GM23338 (cell line): ENCODE measurements around the gene GPR135. TPM values are rescaled to one million over a fixed set of nuclear protein-coding genes. Genes with fewer than 3 reads are reported as not detected.

Experiments used
- ATAC-seq: fragments of 200-7000 bp; cut with Tn5 transposase; 3 replicates; pipeline ENCODE4 v1.9.1; 2020
- DNase-seq: peaks from one replicate; pipeline ENCODE4 v3.0.0-alpha.2; 2015; ENCODE audit warnings: low spot score
- H2AFZ ChIP-seq: fragments of 200-600 bp; sonication (generic); 2 replicates; pipeline ENCODE4 v1.8.0; 2016; ENCODE audit warnings: antibody characterized with exemption, mild to moderate bottlenecking, moderate library complexity
- H3F3A ChIP-seq: fragments of 200-600 bp; sonication (generic); replicated peaks from 2 replicates; pipeline ENCODE4 v1.8.0; 2017; ENCODE audit warnings: antibody characterized with exemption, mixed run types, low read depth
- H3K27ac ChIP-seq: fragments of 200-600 bp; sonication (generic); 2 replicates; pipeline ENCODE4 v1.6.1; 2016; ENCODE audit warnings: low read depth
- H3K27me3 ChIP-seq: fragments of 200-600 bp; sonication (generic); 2 replicates; pipeline ENCODE4 v1.8.0; 2016; ENCODE audit warnings: mild to moderate bottlenecking, mixed run types, moderate library complexity; ENCODE audit not compliant: insufficient read depth
- H3K36me3 ChIP-seq: fragments of 200-600 bp; sonication (generic); 2 replicates; pipeline ENCODE4 v1.8.0; 2016; ENCODE audit warnings: mild to moderate bottlenecking; ENCODE audit not compliant: insufficient read depth
- H3K4me1 ChIP-seq: fragments of 200-600 bp; sonication (generic); 2 replicates; pipeline ENCODE4 v1.8.0; 2016; ENCODE audit warnings: mild to moderate bottlenecking, moderate library complexity; ENCODE audit not compliant: insufficient read depth
- H3K4me2 ChIP-seq: fragments of 200-600 bp; sonication (generic); 2 replicates; pipeline ENCODE4 v1.7.1; 2017; ENCODE audit warnings: mixed run types
- H3K4me3 ChIP-seq: fragments of 200-600 bp; sonication (generic); 2 replicates; pipeline ENCODE4 v1.6.1; 2016; ENCODE audit warnings: mixed run types
- H3K79me2 ChIP-seq: fragments of 200-600 bp; sonication (generic); replicated peaks from 2 replicates; pipeline ENCODE4 v1.8.0; 2017; ENCODE audit warnings: mild to moderate bottlenecking; ENCODE audit not compliant: insufficient read depth
- H3K9me2 ChIP-seq: fragments of 200-600 bp; sonication (generic); 2 replicates; pipeline ENCODE4 v1.8.0; 2017; ENCODE audit not compliant: insufficient read depth
- H4K20me1 ChIP-seq: fragments of 200-600 bp; sonication (generic); replicated peaks from 2 replicates; pipeline ENCODE4 v1.8.0; 2017; ENCODE audit warnings: mild to moderate bottlenecking; ENCODE audit not compliant: insufficient read depth
- H3K27ac Mint-ChIP-seq: 2 replicates; pipeline ENCODE4 v1.8.0; 2020; ENCODE audit warnings: inconsistent platforms, mild to moderate bottlenecking, moderate library complexity, mixed read lengths
- H3K27me3 Mint-ChIP-seq: 3 replicates; pipeline ENCODE4 v1.8.0; 2022; ENCODE audit warnings: low read depth, mild to moderate bottlenecking, moderate library complexity, mixed read lengths, inconsistent platforms; ENCODE audit not compliant: insufficient read depth, poor library complexity
- H3K36me3 Mint-ChIP-seq: 3 replicates; pipeline ENCODE4 v1.8.0; 2021; ENCODE audit warnings: low read depth, mild to moderate bottlenecking, inconsistent platforms, moderate library complexity, mixed read lengths
- H3K4me1 Mint-ChIP-seq: 3 replicates; pipeline ENCODE4 v1.8.0; 2020; ENCODE audit warnings: mild to moderate bottlenecking, inconsistent platforms, mixed read lengths
- H3K4me3 Mint-ChIP-seq: 3 replicates; pipeline ENCODE4 v1.8.0; 2021; ENCODE audit warnings: moderate library complexity, mild to moderate bottlenecking, inconsistent platforms, mixed read lengths
- H3K9me3 Mint-ChIP-seq: 3 replicates; pipeline ENCODE4 v1.8.0; 2020; ENCODE audit warnings: moderate library complexity, mild to moderate bottlenecking, inconsistent platforms, mixed read lengths
- CREB1 ChIP-seq: fragments of 250-450 bp; sonication (Bioruptor Pico); IDR thresholded peaks from 2 replicates; pipeline ENCODE4 v1.5.0; 2020; ENCODE audit warnings: low read depth, mild to moderate bottlenecking, moderate library complexity
- EZH2phosphoT487 ChIP-seq: fragments of 200-600 bp; sonication (generic); IDR thresholded peaks from one replicate; pipeline ENCODE4 v1.8.1; 2018; ENCODE audit warnings: antibody characterized with exemption; ENCODE audit not compliant: unreplicated experiment
- JUNB ChIP-seq: IDR thresholded peaks from one replicate; pipeline ENCODE4 v1.6.1; 2016; ENCODE audit warnings: antibody characterized with exemption; ENCODE audit not compliant: unreplicated experiment
- POLR2AphosphoS5 ChIP-seq: IDR thresholded peaks from 2 replicates; pipeline ENCODE4 v1.6.1; 2016; ENCODE audit warnings: antibody characterized with exemption, low read depth
- ZNF331 ChIP-seq: fragments of 250-450 bp; sonication (Bioruptor Pico); IDR thresholded peaks from 2 replicates; pipeline ENCODE4 v1.5.0; 2020; ENCODE audit warnings: low read depth, mild to moderate bottlenecking, moderate library complexity
- polyA plus RNA-seq: library from polyadenylated mRNA; unstranded; fragments of >200 nt; fragmentation: Nextera tagmentation; extraction: Ambion mirVana; gene quantifications from 2 replicates; pipeline ENCODE4 v1.2.1, GENCODE V29; 2016
- total RNA-seq: library from RNA; depleted of rRNA; stranded (reverse); fragments of >200 nt; shearing (Covaris generic); gene quantifications from 2 replicates; pipeline ENCODE4 v1.2.3, GENCODE V29; 2014
- TF ChIP-seq, protein P1 (sequence below): IDR thresholded peaks from one replicate; pipeline ENCODE4 v1.6.1; 2018; ENCODE audit warnings: antibody characterized with exemption; ENCODE audit not compliant: unreplicated experiment
- TF ChIP-seq, protein P2 (sequence below): IDR thresholded peaks from 2 replicates; pipeline ENCODE4 v1.6.1; 2016; ENCODE audit warnings: antibody characterized with exemption

The GPR135 gene
- total and polyA plus RNA-seq, 2 experiments from 2014 or later: 0.47 to 2.2 TPM

DNA sequence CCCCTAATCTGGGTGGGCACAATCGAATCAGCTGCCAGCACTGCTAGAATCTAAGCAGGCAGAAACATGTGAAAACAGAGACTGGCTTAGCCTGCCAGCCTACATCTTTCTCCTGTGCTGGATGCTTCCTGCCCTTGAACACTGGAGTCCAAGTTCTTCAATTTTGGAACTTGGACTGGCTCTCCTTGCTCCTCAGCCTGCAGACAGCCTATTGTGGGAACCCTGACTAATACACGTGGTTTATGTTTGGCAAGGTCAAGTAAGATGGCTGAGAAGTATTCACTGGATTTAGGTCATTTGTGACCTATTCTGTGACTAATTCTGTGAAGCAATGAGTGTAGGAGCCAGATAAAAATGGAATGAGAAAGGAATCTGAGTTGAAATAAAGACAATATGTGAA is 11.0 kb downstream of the GPR135 start:
- H3K9me2 ChIP-seq: no peaks in the 10 kb centered on the region
- no peak overlapping the region for H3K27ac Mint-ChIP-seq
- no peak overlapping the region for H3K4me3 ChIP-seq
- H3K27ac ChIP-seq: no peak overlapping the region
- TF ChIP-seq EZH2phosphoT487 (no peak), JUNB (no peak), POLR2AphosphoS5 (no peak)
- TF ChIP-seq, protein P1, sequence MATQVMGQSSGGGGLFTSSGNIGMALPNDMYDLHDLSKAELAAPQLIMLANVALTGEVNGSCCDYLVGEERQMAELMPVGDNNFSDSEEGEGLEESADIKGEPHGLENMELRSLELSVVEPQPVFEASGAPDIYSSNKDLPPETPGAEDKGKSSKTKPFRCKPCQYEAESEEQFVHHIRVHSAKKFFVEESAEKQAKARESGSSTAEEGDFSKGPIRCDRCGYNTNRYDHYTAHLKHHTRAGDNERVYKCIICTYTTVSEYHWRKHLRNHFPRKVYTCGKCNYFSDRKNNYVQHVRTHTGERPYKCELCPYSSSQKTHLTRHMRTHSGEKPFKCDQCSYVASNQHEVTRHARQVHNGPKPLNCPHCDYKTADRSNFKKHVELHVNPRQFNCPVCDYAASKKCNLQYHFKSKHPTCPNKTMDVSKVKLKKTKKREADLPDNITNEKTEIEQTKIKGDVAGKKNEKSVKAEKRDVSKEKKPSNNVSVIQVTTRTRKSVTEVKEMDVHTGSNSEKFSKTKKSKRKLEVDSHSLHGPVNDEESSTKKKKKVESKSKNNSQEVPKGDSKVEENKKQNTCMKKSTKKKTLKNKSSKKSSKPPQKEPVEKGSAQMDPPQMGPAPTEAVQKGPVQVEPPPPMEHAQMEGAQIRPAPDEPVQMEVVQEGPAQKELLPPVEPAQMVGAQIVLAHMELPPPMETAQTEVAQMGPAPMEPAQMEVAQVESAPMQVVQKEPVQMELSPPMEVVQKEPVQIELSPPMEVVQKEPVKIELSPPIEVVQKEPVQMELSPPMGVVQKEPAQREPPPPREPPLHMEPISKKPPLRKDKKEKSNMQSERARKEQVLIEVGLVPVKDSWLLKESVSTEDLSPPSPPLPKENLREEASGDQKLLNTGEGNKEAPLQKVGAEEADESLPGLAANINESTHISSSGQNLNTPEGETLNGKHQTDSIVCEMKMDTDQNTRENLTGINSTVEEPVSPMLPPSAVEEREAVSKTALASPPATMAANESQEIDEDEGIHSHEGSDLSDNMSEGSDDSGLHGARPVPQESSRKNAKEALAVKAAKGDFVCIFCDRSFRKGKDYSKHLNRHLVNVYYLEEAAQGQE: no peak
- TF ChIP-seq, protein P2, sequence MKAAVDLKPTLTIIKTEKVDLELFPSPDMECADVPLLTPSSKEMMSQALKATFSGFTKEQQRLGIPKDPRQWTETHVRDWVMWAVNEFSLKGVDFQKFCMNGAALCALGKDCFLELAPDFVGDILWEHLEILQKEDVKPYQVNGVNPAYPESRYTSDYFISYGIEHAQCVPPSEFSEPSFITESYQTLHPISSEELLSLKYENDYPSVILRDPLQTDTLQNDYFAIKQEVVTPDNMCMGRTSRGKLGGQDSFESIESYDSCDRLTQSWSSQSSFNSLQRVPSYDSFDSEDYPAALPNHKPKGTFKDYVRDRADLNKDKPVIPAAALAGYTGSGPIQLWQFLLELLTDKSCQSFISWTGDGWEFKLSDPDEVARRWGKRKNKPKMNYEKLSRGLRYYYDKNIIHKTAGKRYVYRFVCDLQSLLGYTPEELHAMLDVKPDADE: no peak
- H4K20me1 ChIP-seq: no peaks in the 10 kb centered on the region
- ATAC-seq (no peak), DNase-seq (no peak)
- no peaks in the 10 kb centered on the region; the same call in 2 of the 3 replicates for H3K4me1 Mint-ChIP-seq
- H3K36me3 ChIP-seq: no peaks in the 10 kb centered on the region
- H3K27me3 Mint-ChIP-seq: peaks cover 2% of the 10 kb centered on the region
- H2AFZ ChIP-seq: no peak overlapping the region
- no peaks in the 10 kb centered on the region for H3K79me2 ChIP-seq
- peaks cover 11% of the 10 kb centered on the region; the same call in 2 of the 3 replicates for H3K36me3 Mint-ChIP-seq
- no peak overlapping the region for H3K4me2 ChIP-seq
- H3K4me1 ChIP-seq: no peaks in the 10 kb centered on the region
- no peaks in the 10 kb centered on the region for H3F3A ChIP-seq
- no peak overlapping the region for H3K4me3 Mint-ChIP-seq
- no peaks in the 10 kb centered on the region for H3K9me3 Mint-ChIP-seq
- H3K27me3 ChIP-seq: no peaks in the 10 kb centered on the region

DNA sequence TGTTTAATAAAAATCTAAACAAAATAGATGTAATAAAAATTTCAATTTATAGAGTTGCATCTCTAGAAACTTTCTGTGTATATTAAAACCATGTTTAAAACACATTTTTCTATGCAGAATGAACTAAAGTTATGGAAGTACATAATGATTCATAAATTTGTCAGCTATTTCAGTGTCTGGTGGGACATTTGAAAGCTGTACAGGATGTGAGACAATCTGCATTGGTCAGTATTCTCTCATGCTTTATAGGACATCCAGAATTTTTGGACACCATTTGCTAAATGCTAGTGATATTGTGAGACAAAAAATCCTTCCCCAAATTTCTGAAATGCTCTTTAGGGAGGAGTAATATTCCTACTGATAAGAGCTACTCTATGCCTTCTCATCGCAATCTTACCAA is 13.3 kb downstream of the GPR135 start:
- H3K4me3 Mint-ChIP-seq: no peak overlapping the region
- Histone ChIP-seq H2AFZ (no peak overlapping the region), H3K4me1 (no peaks in the 10 kb centered on the region), H3K27me3 (no peaks in the 10 kb centered on the region), H3K4me2 (no peak overlapping the region), H3K4me3 (no peak overlapping the region), H3K27ac (no peak overlapping the region), H3F3A (no peaks in the 10 kb centered on the region), H3K79me2 (no peaks in the 10 kb centered on the region), H4K20me1 (no peaks in the 10 kb centered on the region), H3K9me2 (no peaks in the 10 kb centered on the region), H3K36me3 (no peaks in the 10 kb centered on the region)
- peaks cover 2% of the 10 kb centered on the region; the same call in 1 of the 3 replicates for H3K36me3 Mint-ChIP-seq
- ATAC-seq (no peak), DNase-seq (no peak)
- no peak overlapping the region for H3K27ac Mint-ChIP-seq
- TF ChIP-seq JUNB: no peak
- H3K4me1 Mint-ChIP-seq: no peaks in the 10 kb centered on the region; the same call in 2 of the 3 replicates
- peaks cover 2% of the 10 kb centered on the region for H3K27me3 Mint-ChIP-seq
- H3K9me3 Mint-ChIP-seq: no peaks in the 10 kb centered on the region

DNA sequence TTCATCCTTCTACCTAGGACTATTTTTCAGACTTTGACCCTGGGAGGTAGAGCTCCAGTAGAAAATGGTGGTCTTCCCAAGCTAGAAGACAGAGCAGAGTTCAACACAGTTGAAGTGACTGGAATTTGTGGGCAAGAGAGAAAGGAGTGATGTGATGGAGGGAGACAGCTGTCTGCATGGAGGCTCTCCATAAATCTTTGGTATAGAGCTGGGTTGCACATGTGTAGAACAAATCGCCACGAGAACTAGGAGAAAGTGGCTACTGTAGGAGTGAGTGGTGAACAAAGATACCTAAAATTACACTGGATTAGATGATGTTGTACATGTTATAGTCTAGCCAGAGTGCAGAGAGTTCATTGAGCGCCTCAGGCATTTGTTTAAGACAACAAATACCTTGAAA is 14.5 kb downstream of the GPR135 start:
- Histone ChIP-seq H3K4me2 (no peak overlapping the region), H3K36me3 (no peaks in the 10 kb centered on the region), H4K20me1 (no peaks in the 10 kb centered on the region), H2AFZ (no peak overlapping the region), H3K27ac (no peak overlapping the region), H3K79me2 (no peaks in the 10 kb centered on the region), H3K4me3 (no peak overlapping the region), H3K27me3 (no peaks in the 10 kb centered on the region), H3K9me2 (no peaks in the 10 kb centered on the region), H3K4me1 (no peaks in the 10 kb centered on the region), H3F3A (no peaks in the 10 kb centered on the region)
- H3K4me1 Mint-ChIP-seq: no peaks in the 10 kb centered on the region; the same call in 2 of the 3 replicates
- no peak overlapping the region for H3K4me3 Mint-ChIP-seq
- no peaks in the 10 kb centered on the region for H3K9me3 Mint-ChIP-seq
- DNase-seq (no peak), ATAC-seq (no peak)
- H3K27ac Mint-ChIP-seq: no peak overlapping the region
- no peaks in the 10 kb centered on the region for H3K36me3 Mint-ChIP-seq
- H3K27me3 Mint-ChIP-seq: peaks cover 2% of the 10 kb centered on the region
- TF ChIP-seq, protein P1: no peak
- TF ChIP-seq ZNF331 (CRISPR knock-in tag) (no peak), CREB1 (CRISPR knock-in tag) (no peak), POLR2AphosphoS5 (no peak), EZH2phosphoT487 (no peak)
- TF ChIP-seq, protein P2: no peak
